Measurements from ENCODE around the gene HNRNPR.

- no peak for TF ChIP-seq MEF2A (IDR thresholded peaks at IDR 0.05; ENCODE audit: borderline replicate concordance, low read depth)
- TF ChIP-seq CTCF (IDR thresholded peaks at IDR 0.05), result no peak
Observed at GRCh38 chr1:23358310-23358875, 14.3 kb upstream of the HNRNPR start.
